ENCODE results near the gene MAPK6. TPM values are rescaled to one million over a fixed set of nuclear protein-coding genes. Genes with fewer than 3 reads are reported as not detected.
"Not testable (repeated sequence)": the region's sequence is repeated elsewhere in the genome, so short reads cannot be mapped to it uniquely, and the experiment has no call there.

The MAPK6 gene
- total RNA-seq, 1 donor = 14.3 TPM

GRCh38 chr15:52078876-52079700, 60.1 kb downstream of the MAPK6 start:
- peak; percentile 61 to 84 (median 78) for DNase-seq (ENCODE audit: low read depth in 2 of 3, low spot score in 2 of 3)

DNA sequence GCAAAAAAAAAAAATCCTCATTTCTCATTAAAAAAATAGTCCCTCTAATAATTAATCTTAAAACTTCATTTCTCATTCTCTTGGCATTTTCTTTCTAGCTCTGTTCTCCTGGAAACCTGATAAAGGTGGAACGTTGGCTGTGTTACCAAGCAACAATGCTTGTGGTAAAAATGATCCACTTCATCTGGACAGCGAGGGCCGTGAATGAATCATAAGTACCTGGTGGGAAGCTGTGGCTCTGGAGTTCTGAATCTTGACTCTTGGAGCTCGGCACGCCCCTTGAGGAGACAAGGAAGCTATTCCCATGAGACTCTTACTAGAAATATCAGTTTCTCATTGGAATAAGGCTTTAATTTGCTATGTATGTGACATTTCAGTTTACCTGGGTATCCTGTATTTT, 61.0 kb downstream of the MAPK6 start:
- no peak for DNase-seq (ENCODE audit: low read depth in 2 of 3, low spot score in 2 of 3)

DNA sequence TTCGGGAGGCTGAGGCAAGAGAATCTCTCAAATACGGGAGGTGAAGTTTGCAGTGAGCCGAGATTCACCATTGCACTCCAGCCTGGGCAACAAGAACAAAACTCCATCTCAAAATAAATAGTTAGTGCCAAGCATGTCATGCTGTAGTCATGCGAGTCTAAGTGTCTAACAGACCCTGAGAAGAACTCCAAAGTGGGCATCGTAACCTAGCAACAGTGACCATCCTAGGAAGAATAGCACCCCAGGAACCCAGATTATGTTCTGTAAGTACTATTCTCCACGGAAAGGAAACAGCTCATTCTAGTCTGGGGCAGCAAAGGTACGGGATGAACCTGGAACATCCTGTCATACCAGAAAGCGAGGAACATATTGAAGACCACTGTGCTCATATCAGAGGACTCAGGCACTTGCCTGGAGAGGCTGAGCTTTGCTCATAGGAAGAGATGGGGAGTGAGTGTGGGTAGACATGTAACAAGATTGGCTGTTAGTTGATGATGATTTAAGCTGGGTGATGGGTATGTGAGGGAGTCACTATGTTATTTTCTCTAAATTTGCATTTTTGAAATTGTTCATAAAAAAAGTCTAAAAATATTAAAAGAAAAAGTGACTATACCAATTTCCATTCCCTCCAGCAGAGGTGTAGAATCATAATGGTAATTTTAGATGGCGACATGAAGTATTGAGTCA, 61.8 kb downstream of the MAPK6 start:
- DNase-seq (ENCODE audit: low read depth in 2 of 3, low spot score in 2 of 3) = no peak

GRCh38 chr15:52082197-52083036, 63.4 kb downstream of the MAPK6 start:
- peak in 2 of 3 donors; percentile 66 to 92 for DNase-seq (ENCODE audit: low read depth in 2 of 3, low spot score in 2 of 3)

DNA sequence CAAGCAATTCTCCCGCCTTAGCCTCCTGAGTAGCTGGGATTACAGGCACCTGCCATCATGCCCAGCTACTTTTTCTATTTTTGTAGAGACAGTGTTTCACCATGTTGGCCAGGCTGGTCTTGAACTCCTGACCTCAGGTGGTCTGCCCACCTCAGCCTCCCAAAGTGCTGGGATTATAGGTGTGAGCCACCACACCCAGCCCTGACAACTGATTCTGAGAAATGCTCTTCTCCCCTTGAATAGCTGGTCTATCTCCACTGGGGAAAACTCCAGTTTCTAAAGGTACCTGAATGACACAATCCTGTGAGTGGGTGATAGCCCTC, 64.0 kb downstream of the MAPK6 start:
- not testable (repeated sequence) for DNase-seq (ENCODE audit: low read depth in 2 of 3, low spot score in 2 of 3)

- DNase-seq (ENCODE audit: low read depth in 2 of 3, low spot score in 2 of 3) = no peak
Observed at GRCh38 chr15:52083603-52084002, 64.6 kb downstream of the MAPK6 start.

- no peak for DNase-seq (ENCODE audit: low read depth in 2 of 3, low spot score in 2 of 3)
Observed at GRCh38 chr15:52085299-52085698, 66.3 kb downstream of the MAPK6 start.

- peak in 1 of 3 donors; percentile 37 for DNase-seq (ENCODE audit: low read depth in 2 of 3, low spot score in 2 of 3)
Observed at GRCh38 chr15:52086011-52086786, 67.2 kb downstream of the MAPK6 start.

GRCh38 chr15:52090193-52090592, 71.2 kb downstream of the MAPK6 start:
- DNase-seq (ENCODE audit: low read depth in 2 of 3, low spot score in 2 of 3) = no peak

GRCh38 chr15:52093167-52093538, 74.1 kb downstream of the MAPK6 start:
- DNase-seq (ENCODE audit: low read depth in 2 of 3, low spot score in 2 of 3) = no peak

- DNase-seq (ENCODE audit: low read depth in 2 of 3, low spot score in 2 of 3) = peak in 2 of 3 donors; percentile 55 to 57
Observed at GRCh38 chr15:52093539-52094510, 74.8 kb downstream of the MAPK6 start.

DNA sequence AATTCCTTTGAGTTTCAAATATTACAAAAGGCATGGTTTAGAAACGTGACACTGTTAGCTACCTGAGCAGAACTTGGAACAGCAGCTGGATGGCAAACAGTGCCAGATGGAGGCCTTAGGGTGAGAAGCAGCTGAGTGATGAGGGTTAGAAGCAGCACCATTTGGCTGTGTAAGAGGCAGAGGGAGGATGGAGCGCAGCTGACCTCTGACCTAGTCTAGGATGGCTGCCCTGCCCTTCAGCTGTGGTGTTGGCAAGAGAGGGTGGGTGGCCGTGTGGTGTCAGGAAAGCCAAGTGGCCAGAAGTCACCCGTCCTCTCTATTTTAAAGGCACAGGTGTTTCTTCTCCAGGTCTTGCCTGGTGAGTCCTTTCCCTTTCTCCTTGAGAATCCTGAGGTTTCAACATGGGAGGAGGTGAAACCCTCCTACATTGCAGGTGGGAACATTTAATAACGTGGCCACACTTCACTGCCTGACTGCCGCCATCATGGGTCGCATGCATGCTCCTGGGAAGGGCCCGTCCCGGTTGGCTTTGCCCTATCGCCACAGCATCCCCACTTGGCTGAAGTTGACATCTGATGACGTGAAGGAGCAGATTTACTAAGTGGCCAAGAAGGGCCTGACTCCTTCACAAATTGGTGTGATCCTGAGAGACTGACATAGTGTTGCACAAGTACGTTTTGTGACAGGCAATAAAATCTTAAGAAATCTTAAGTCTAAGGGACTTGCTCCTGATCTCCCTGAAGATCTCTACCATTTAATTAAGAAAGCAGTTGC, 76.0 kb downstream of the MAPK6 start:
- no peak for DNase-seq (ENCODE audit: low read depth in 2 of 3, low spot score in 2 of 3)

GRCh38 chr15:52095597-52096262, 76.7 kb downstream of the MAPK6 start:
- peak in 1 of 3 donors; percentile 35 for DNase-seq (ENCODE audit: low read depth in 2 of 3, low spot score in 2 of 3)

DNA sequence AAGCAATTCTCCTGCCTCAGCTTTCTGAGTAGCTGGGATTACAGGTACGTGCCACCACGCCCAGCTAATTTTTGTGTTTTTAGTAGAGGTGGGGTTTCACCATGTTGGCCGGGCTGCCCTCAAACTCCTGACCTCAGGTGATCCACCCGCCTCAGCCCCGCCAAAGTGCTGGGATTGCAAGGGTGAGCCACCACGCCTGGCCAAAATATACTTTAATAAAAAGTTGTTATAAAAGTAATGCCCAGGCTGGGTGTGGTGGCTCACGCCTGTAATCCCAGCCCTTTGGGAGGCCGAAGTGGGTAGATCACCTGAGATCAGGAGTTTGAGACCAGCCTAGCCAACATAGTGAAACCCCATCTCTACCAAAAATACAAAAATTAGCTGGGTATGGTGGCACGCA, 77.5 kb downstream of the MAPK6 start:
- DNase-seq (ENCODE audit: low read depth in 2 of 3, low spot score in 2 of 3) = not testable (repeated sequence)

DNA sequence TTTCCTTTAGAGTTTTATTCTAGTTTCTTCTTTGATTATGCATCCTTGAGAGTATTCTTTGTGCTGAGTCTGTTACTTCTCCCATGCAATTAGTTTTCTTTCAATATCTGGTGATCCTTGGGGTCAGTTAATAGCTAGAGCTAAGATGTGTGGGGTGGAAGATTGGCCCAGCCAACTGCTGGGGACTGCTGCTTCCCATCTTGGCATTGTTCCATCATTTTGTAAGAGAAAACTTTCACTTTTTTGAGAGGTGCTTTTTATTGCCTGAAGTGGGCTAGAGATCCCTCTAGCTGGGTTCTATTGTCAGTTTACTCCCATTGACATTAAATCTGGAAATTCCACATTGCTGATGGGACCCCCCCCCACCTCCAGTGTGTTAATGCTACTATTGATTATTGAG, 78.2 kb downstream of the MAPK6 start:
- peak in 1 of 3 donors; percentile 36 for DNase-seq (ENCODE audit: low read depth in 2 of 3, low spot score in 2 of 3)

DNA sequence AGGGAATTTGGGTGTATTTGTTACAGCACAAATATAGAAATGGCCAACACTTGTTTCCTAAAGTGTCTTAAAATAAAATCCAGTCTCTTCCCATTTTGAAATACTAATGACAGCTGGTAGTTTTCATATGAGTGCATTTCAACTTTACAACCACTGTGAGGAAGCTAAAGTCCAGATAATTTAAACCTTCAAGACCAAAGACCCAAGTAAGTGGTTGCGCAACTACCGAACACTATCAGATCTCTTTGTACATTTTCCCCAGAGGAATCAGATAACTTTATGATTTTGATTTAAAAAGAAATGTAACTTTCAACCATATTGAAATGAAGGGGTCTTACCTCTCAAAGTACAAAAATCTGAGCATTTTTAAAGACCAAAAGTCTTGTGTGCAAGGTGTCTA, 79.3 kb downstream of the MAPK6 start:
- no peak for DNase-seq (ENCODE audit: low read depth in 2 of 3, low spot score in 2 of 3)

- DNase-seq (ENCODE audit: low read depth in 2 of 3, low spot score in 2 of 3) = no peak
Observed at GRCh38 chr15:52099651-52100272, 80.7 kb downstream of the MAPK6 start.

All from hematopoietic multipotent progenitor cell (in vitro differentiated cells).